ENCODE data around the gene PKD2L2. TPM values are rescaled to one million over a fixed set of nuclear protein-coding genes. Genes with fewer than 3 reads are reported as not detected.

The PKD2L2 gene
- total RNA-seq, result under 0.01 TPM in 1 of 2 replicates, not detected in the other

GRCh38 chr5:137888863-137889759 lies at the start of gene PKD2L2:
TSS of gene PKD2L2 (plus strand) at chr5:137889457. CDS start at chr5:137889492, 35 bp downstream.

GRCh38 chr5:137867664-137868063 lies 21.6 kb upstream of the PKD2L2 start, which contains the start of gene MYOT:
TSS of gene MYOT (plus strand) at chr5:137867860. CDS start at chr5:137870652, 2,792 bp downstream.

Other genes starting within 250 kb of the PKD2L2 start
- 3.4 and 4.0 TPM in 2 replicates for gene KLHL3, start 153.4 kb upstream of the PKD2L2 start, total RNA-seq
- 11.3 and 14.2 TPM in 2 replicates for gene HNRNPA0, start 135.1 kb upstream of the PKD2L2 start, total RNA-seq
- gene MYOT, start 21.6 kb upstream of the PKD2L2 start, total RNA-seq, result not detected in 2 replicates
- gene FAM13B, start 143.6 kb downstream of the PKD2L2 start, total RNA-seq, result 26.9 and 28.2 TPM in 2 replicates
- gene WNT8A, start 194.6 kb downstream of the PKD2L2 start, total RNA-seq, result not detected in 2 replicates
- 1.7 and 3.4 TPM in 2 replicates for gene NME5, start 250.0 kb downstream of the PKD2L2 start, total RNA-seq

All from uterine smooth muscle cell (primary cell).